Lower lobe of right lung (tissue), 2 donors: Measurements from ENCODE around the gene XRCC2. TPM values are rescaled to one million over a fixed set of nuclear protein-coding genes. Genes with fewer than 3 reads are reported as not detected.
"Not testable (repeated sequence)": the region's sequence is repeated elsewhere in the genome, so short reads cannot be mapped to it uniquely, and the experiment has no call there.

ENCODE experiments used
- ATAC-seq, 2 donors: fragments of 200-7000 bp; cut with Tn5 transposase; one replicate each; pipeline ENCODE4 v1.9.1; 2020 to 2022; ENCODE audit warnings: mild to moderate bottlenecking in 2 of 2, moderate library complexity in 2 of 2
- DNase-seq: peaks from one replicate; pipeline ENCODE4 v3.0.0-alpha.2; 2020
- H3K27ac ChIP-seq: fragments of 200-600 bp; one replicate; pipeline ENCODE4 v1.8.0; 2022
- H3K27me3 ChIP-seq: fragments of 200-600 bp; one replicate; pipeline ENCODE4 v1.8.0; 2022; ENCODE audit warnings: low read depth
- H3K36me3 ChIP-seq: fragments of 200-600 bp; one replicate; pipeline ENCODE4 v1.8.0; 2022; ENCODE audit warnings: mild to moderate bottlenecking
- H3K4me1 ChIP-seq: fragments of 200-600 bp; one replicate; pipeline ENCODE4 v1.8.0; 2022
- H3K4me3 ChIP-seq: fragments of 200-600 bp; one replicate; pipeline ENCODE4 v1.8.0; 2022; ENCODE audit warnings: mild to moderate bottlenecking
- H3K9me3 ChIP-seq: fragments of 200-600 bp; one replicate; pipeline ENCODE4 v1.8.0; 2022
- CTCF ChIP-seq: fragments of 200-600 bp; IDR thresholded peaks from one replicate; pipeline ENCODE4 v1.8.0; 2022; ENCODE audit warnings: antibody characterized with exemption, mild to moderate bottlenecking
- intact Hi-C: fragments of 100-400 bp; cut with DNase I; formaldehyde crosslinking; loops from one replicate; pipeline ENCODE4 v1.11.0; 2022
- long read RNA-seq: library from polyadenylated mRNA; unstranded; transcript quantifications from one replicate; pipeline ENCODE4 v2.0.0, GENCODE V29; 2021
- total RNA-seq: library from RNA; stranded (reverse); fragmentation: NEBNext Ultra II Directional; extraction: Animal tissue kit (Norgen Biotek cat#: 25700); gene quantifications from one replicate; pipeline ENCODE4 v1.2.1, GENCODE V29; 2021
- donor health status: DM: no; HTN: yes; CAD: no; lungs with severe emphysema.

The XRCC2 gene
- total RNA-seq, result 0.86 TPM
- long read RNA-seq, partial matches to known transcripts, result 0 of 4 reads
- long read RNA-seq, other reads (novel, unspliced or antisense), result 4 of 4 reads

GRCh38 chr7:152675759-152676636 lies at the start of gene XRCC2:
XRCC2 (minus strand) TSS chr7:152676141; CDS start chr7:152676079, 62 bp downstream.
- H3K9me3 ChIP-seq, result no peaks in the 10 kb centered on the region
- peak; percentile 96 to 98 for ATAC-seq
- no peak for TF ChIP-seq CTCF
- no peaks in the 10 kb centered on the region for H3K27me3 ChIP-seq
- H3K4me3 ChIP-seq, result peak within 1 kb of the TSS; percentile 72
- DNase-seq, result peak; percentile 91
- H3K36me3 ChIP-seq, result no peaks in the 10 kb centered on the region
- intact Hi-C loops, result no loop called here
- H3K27ac ChIP-seq, result peak within 1 kb of the TSS; percentile 85
- peaks cover 11% of the 10 kb centered on the region for H3K4me1 ChIP-seq

DNA sequence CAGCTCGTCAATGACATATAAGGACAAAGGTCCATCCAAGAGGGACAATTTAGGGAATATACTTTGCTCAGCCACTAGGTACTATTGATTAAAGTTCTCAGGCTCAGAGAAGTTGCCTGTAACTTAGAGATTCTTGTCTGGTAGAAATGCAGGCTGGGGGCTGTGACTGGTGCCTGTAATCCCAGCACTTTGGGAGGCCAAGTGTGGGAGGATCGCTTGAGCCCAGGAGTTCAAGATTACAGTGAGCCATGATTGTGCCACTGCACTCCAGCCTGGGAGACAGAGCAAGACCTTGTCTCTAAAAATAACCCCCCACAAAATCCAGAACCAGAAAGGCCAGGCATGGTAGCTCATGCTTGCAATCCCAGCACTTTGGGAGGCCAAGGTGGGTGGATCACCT lies 47.4 kb upstream of the XRCC2 start:
- no peak overlapping the region for H3K4me3 ChIP-seq
- no peak for DNase-seq
- no peaks in the 10 kb centered on the region for H3K36me3 ChIP-seq
- intact Hi-C loops, result no loop called here
- no peaks in the 10 kb centered on the region for H3K27me3 ChIP-seq
- H3K27ac ChIP-seq, result no peak overlapping the region
- TF ChIP-seq CTCF, result no peak
- H3K4me1 ChIP-seq, result no peaks in the 10 kb centered on the region
- ATAC-seq, result no peak
- H3K9me3 ChIP-seq, result no peaks in the 10 kb centered on the region

- H3K36me3 ChIP-seq, H3K4me1 ChIP-seq, intact Hi-C loops, H3K9me3 ChIP-seq, H3K4me3 ChIP-seq, H3K27ac ChIP-seq, DNase-seq, H3K27me3 ChIP-seq, ATAC-seq: not testable (repeated sequence)
These were observed 36.6 kb upstream of the XRCC2 start for GRCh38 chr7:152712412-152713042.

DNA sequence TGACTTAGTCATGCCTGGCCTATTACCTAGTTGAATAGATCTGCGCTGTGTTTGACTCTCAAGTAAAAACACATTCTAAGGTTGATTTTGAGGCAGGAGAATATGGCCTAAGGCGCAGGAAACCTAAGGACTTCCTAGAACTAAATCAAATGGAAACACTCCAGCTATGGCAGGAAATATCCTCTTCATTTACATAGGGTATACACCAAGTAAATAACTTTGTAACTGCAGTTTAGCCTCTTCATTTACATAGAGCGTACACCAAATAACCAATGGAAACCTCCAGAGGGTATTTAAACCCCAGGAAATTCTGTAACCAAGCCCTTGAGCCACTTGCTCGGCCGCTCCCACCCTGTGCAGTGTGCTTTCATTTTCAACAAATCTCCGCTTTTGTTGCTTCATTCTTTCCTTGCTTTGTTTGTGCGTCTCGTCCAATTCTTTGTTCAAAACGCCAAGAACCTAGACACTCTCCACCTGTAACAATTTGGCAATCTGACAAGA lies 35.6 kb upstream of the XRCC2 start:
- Histone ChIP-seq H3K4me1 (no peaks in the 10 kb centered on the region), H3K4me3 (no peak overlapping the region), H3K27ac (no peak overlapping the region), H3K27me3 (no peaks in the 10 kb centered on the region), H3K36me3 (no peaks in the 10 kb centered on the region), H3K9me3 (no peaks in the 10 kb centered on the region)
- DNase-seq, result no peak
- no peak for TF ChIP-seq CTCF
- intact Hi-C loops, result no loop called here
- ATAC-seq, result no peak

GRCh38 chr7:152710153-152710442 lies 34.2 kb upstream of the XRCC2 start:
- no peak for DNase-seq
- no peak overlapping the region for H3K27ac ChIP-seq
- no peak for ATAC-seq
- no peak for TF ChIP-seq CTCF
- no peak overlapping the region for H3K4me3 ChIP-seq
- no peaks in the 10 kb centered on the region for H3K36me3 ChIP-seq
- intact Hi-C loops, result no loop called here
- no peaks in the 10 kb centered on the region for H3K4me1 ChIP-seq
- peaks cover 4% of the 10 kb centered on the region for H3K9me3 ChIP-seq
- H3K27me3 ChIP-seq, result no peaks in the 10 kb centered on the region
